MG63 (cell line): ENCODE data around the gene MRPL11. TPM values are rescaled to one million over a fixed set of nuclear protein-coding genes. Genes with fewer than 3 reads are reported as not detected.
"Not testable (repeated sequence)": the region's sequence is repeated elsewhere in the genome, so short reads cannot be mapped to it uniquely, and the experiment has no call there.

ENCODE experiments used
- DNase-seq: peaks from one replicate; pipeline ENCODE4 v3.0.0-alpha.2; 2020
- H3K27me3 ChIP-seq: fragments of 250-450 bp; sonication (Bioruptor Pico); 2 replicates; pipeline ENCODE4 v1.5.1; 2020; ENCODE audit warnings: mild to moderate bottlenecking, moderate library complexity
- H3K36me3 ChIP-seq: fragments of 250-450 bp; sonication (Bioruptor Pico); 2 replicates; pipeline ENCODE4 v1.5.1; 2020; ENCODE audit warnings: mild to moderate bottlenecking, moderate library complexity
- H3K4me3 ChIP-seq: fragments of 250-450 bp; sonication (Bioruptor Pico); 2 replicates; pipeline ENCODE4 v1.5.1; 2020; ENCODE audit warnings: mild to moderate bottlenecking, moderate library complexity
- H3K9me3 ChIP-seq: fragments of 250-450 bp; sonication (Bioruptor Pico); 2 replicates; pipeline ENCODE4 v1.5.1; 2020; ENCODE audit warnings: mild to moderate bottlenecking, moderate library complexity
- total RNA-seq: library from RNA; depleted of rRNA; stranded (reverse); fragments of >200 nt; shearing (Covaris generic); gene quantifications from 2 replicates; pipeline ENCODE4 v1.2.3, GENCODE V29; 2014; ENCODE audit warnings: low replicate concordance

The MRPL11 gene
- total RNA-seq, 1 experiment from 2014 or later, result 92.7 TPM

DNA sequence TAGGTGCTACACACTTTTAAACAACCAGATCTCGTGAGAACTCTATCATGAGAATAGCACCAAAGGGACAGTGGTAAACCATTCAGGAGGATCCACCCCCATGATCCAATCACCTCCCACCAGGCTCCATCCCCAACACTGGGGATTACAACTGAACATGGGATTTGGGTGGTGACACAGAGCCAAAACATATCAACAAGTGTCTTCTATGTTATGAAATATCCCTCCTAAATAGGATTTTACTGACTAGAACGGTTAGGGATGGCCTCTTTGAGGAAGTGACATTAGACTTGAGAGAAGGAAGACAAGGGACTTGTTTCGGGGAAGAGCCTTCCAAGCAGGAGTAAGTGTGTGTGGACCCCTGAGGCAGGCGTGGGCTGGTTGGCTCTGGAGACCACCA lies 11.9 kb upstream of the MRPL11 start:
- H3K27me3 ChIP-seq, result no peaks in the 10 kb centered on the region; the same call in 1 of the 2 replicates
- DNase-seq, result no peak

DNA sequence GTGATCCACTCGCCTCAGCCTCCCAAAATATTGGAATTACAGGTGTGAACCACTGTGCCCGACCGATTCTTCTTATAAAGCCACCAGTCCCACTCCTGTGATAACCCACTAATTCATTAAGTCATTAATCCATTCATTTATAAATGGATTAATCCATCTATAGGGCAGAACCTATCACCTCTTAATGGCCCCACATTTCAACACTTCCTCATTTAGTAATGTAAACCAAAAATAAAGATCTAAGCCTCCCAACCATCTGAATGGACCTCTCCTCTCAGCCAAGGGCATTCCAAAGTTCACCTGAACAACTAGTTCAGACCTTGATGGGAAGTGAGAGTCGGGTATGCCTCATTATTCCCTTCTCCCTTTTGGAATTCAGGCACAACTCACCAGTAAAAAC lies 9.9 kb upstream of the MRPL11 start:
- no peak overlapping the region for H3K4me3 ChIP-seq
- no peaks in the 10 kb centered on the region for H3K9me3 ChIP-seq
- no peak for DNase-seq
- no peaks in the 10 kb centered on the region for H3K27me3 ChIP-seq
- no peaks in the 10 kb centered on the region for H3K36me3 ChIP-seq

More for the DNA sequence above, 11.9 kb upstream of the MRPL11 start:
- Histone ChIP-seq H3K9me3 (no peaks in the 10 kb centered on the region), H3K4me3 (no peak overlapping the region), H3K36me3 (no peaks in the 10 kb centered on the region)

DNA sequence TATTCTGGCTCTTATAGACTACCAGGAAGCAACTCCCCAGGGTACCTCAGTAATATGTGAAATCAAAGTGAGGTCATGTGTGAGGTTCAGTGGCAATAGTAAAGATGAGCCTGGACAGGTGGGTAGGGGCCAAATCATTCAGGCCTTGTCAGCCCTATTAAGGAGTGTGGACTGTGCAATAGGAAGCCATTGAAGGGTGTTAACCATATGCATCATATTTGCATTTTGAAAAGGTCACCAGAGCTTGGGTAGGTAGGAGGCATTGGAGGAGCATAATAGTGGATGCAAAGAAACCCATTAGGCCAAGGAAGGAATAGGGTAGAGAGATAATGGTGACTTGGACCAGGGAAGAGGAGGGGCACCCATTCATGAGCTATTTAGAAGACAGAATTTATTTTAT lies 8.4 kb upstream of the MRPL11 start:
- no peak for DNase-seq
- no peaks in the 10 kb centered on the region for H3K9me3 ChIP-seq
- H3K27me3 ChIP-seq, result no peaks in the 10 kb centered on the region
- no peaks in the 10 kb centered on the region for H3K36me3 ChIP-seq
- no peak overlapping the region for H3K4me3 ChIP-seq

DNA sequence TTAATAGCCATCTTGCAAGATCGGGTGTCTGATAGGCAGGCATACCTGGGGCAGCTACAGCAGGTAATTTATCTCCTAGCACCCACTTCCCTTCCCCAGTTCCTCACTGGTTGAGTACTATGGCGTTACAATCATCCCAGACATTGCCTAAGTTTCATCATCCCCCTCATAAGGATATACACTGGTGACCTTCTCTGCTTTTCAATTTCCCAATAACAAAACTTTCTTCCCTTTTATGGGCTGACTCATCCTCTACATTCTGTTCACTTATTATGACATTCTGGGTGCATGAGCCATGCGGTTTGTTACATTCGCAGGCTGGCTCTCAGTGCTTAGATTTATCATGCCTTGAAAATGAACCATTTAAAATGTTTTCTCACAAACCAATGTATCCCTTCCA lies 5.0 kb upstream of the MRPL11 start:
- Histone ChIP-seq H3K36me3 (no peaks in the 10 kb centered on the region), H3K27me3 (no peaks in the 10 kb centered on the region), H3K9me3 (no peaks in the 10 kb centered on the region), H3K4me3 (no peak overlapping the region)
- DNase-seq, result peak; percentile 55

DNA sequence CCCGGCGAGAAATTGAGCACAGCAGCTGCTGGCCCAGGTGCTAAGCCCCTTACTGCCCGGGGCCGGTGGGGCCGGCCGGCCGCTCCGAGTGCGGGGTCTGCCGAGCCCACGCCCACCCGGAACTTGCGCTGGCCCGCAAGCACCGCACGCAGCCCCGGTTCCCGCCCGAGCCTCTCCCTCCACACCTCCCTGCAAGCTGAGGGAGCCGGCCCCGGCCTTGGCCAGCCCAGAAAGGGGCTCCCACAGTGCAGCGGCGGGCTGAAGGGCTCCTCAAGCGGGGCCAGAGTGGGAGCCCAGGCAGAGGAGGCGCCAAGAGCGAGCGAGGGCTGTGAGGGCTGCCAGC lies 2.3 kb upstream of the MRPL11 start:
- H3K9me3 ChIP-seq, H3K36me3 ChIP-seq, H3K4me3 ChIP-seq, DNase-seq, H3K27me3 ChIP-seq: not testable (repeated sequence)

DNA sequence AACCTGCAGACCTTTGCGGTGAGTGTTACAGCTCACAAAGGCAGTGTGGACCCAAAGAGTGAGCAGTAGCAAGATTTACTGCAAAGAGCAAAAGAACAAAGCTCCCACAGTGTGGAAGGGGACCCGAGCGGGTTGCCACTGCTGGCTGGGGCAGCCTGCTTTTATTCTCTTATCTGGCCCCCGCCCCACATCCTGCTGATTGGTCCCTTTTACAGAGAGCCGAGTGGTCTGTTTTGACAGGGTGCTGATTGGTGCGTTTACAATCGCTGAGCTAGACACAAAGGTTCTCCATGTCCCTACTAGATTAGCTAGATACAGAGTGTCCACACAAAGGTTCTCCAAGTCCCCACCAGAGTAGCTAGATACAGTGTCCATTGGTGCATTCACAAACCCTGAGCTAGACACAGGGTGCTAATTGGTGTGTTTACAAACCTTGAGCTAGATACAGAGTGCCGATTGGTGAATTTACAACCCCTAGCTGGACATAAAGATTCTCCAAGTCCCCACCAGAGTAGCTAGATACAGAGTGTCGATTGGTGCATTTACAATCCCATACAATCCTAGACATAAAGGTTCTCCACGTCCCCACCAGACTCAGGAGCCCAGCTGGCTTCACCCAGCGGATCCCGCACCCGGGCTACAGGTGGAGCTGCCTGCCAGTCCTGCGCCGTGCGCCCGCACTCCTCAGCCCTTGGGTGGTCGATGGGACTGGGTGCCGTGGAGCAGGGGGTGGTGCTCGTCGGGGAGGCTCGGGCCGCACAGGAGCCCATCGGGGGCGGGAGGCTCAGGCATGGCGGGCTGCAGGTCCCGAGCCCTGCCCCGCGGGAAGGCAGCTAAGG lies 1.7 kb upstream of the MRPL11 start:
- H3K4me3 ChIP-seq, H3K9me3 ChIP-seq, H3K36me3 ChIP-seq, DNase-seq, H3K27me3 ChIP-seq: not testable (repeated sequence)

DNA sequence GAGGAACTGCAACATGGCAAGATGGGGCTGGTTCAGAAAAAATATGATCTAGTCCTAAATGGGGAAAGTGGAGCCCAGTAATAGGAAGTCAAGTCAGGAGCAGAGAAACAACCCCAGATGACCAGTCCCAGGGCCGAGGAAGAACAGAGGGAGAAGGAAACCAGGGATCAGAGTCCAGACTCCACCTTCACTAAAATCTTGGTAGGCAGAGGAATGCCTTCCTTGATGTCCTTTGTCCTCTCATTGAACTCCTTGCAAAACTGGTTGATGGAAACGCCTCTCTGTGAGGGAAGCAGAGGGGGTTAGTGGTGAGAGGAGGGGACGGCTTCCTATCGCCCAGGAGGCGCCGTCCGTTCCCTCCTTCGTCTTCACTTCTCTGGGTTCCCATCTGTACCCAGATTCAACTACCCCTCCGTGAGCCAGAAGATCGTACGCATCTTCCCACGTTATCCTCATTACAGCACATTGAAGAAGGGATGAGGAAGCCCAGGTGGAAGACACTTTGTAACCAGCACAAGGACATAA lies 607 bp downstream of the MRPL11 start:
- Histone ChIP-seq H3K27me3 (no peaks in the 10 kb centered on the region), H3K9me3 (no peaks in the 10 kb centered on the region), H3K36me3 (peaks cover 8% of the 10 kb centered on the region), H3K4me3 (peak overlapping the region; percentile 81)
- no peak for DNase-seq

DNA sequence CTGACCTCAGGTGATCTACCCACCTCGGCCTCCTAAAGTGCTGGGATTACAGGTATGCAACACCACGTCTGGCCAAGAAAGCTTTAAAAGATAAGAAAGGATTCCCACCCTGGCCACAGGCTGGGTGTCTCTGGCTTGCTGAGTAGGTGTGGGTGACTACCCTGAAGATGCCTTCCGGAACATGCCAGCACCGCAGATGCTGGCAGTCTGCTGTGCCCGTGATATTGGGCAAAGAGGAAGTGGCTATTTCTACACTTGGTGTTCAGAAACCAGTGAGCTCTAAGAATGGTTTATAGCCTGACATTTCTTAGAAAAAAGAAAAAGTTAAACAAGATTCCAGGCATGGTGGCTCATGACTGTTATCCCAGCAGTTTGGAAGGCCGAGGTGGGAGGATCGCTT lies 6.1 kb downstream of the MRPL11 start:
- H3K36me3 ChIP-seq, result peaks cover 8% of the 10 kb centered on the region
- H3K27me3 ChIP-seq, result no peaks in the 10 kb centered on the region
- H3K9me3 ChIP-seq, result no peaks in the 10 kb centered on the region
- H3K4me3 ChIP-seq, result no peak overlapping the region
- no peak for DNase-seq

DNA sequence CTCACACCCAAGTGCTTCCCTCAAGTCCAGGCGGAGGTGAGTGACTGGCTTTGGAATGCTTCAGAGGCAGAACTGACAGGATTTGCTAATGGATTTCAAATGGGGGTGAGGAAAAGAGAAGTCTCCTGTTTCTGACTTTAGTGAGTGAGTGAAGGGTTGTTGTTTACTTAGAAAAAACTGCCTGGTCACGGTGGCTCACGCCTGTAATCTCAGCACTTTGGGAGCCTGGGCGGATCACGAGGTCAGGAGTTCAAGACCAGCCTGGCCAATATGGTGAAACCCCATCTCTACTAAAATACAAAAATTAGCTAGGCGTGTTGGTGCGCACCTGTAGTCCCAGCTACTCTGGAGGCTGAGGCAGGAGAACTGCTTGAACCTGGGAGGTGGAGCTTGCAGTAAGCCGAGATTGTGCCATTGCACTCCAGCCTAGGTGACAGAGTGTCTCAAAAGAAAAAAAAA lies 6.7 kb downstream of the MRPL11 start:
- H3K9me3 ChIP-seq, H3K36me3 ChIP-seq, DNase-seq, H3K4me3 ChIP-seq, H3K27me3 ChIP-seq: not testable (repeated sequence)

DNA sequence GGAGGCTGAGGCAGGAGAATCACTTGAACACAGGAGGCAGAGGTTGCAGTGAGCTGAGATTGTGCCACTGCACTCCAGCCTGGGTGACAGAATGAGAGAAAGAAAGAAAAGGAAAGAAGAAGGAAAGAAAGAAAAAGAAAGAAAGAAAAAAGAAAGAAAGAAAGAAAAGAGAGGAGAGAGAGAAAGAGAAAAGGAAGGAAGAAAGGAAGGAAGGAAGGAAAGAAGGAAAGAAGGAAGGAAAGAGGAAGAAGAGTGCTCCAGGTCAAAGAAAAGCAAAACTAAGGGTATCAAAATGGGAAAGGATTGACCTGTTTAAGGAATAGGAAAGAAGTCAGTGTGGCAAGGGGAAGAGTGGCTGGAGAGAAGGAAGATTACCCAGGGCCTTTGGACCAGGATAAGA lies 7.4 kb downstream of the MRPL11 start:
- H3K9me3 ChIP-seq, H3K36me3 ChIP-seq, H3K27me3 ChIP-seq, DNase-seq, H3K4me3 ChIP-seq: not testable (repeated sequence)

DNA sequence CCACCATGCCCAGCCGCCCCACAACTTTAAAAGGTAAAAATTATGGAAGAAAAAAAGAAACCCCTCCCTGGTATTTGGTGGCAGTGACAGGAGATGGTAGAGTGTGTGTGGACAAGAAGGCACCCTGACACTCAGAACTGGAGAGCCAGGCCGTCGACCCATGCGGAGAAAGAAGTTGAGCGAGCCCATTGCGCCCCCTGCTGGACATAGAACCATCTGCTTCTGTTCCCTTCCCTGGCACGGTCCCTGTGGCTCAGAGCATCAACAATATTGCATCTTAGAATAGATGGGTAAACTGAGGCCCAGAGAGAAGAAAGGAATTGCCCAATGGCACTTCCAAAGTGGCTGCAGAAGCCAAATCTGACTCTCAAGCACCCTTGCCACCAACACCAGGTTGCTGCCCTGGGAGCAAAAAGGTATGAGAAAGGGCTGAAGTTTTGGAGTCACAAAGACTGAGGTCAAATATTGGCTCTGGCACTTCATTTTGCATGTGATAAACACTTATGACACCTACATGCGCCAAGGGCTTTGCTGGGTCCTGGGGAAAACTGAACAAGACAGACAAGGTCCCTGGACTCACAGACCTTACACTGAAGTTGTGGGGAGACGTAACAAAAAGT lies 8.6 kb downstream of the MRPL11 start:
- H3K27me3 ChIP-seq, result no peaks in the 10 kb centered on the region
- no peak overlapping the region for H3K4me3 ChIP-seq
- DNase-seq, result peak; percentile 47
- no peaks in the 10 kb centered on the region for H3K9me3 ChIP-seq
- H3K36me3 ChIP-seq, result no peaks in the 10 kb centered on the region; the same call in 1 of the 2 replicates

DNA sequence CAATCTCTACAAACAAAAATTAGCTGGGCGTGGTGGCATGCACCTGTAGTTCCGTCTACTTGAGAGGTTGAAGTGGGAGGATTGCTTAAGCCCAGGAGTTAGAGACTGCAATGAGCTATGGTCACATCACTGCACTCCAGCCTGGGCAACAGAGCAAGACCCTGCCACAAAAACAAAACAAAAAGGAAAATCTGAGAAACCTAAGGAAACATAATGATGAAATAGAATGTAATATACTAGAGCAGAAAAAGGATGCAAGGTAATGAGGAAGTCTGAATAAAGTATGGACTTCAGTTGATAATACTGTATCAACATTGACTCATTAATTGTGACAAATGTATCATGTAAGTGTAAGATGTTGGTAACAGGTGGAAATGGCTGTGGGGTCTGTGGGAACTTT lies 9.7 kb downstream of the MRPL11 start:
- no peak for DNase-seq
- Histone ChIP-seq H3K4me3 (no peak overlapping the region), H3K27me3 (no peaks in the 10 kb centered on the region), H3K36me3 (no peaks in the 10 kb centered on the region; the same call in 1 of the 2 replicates), H3K9me3 (no peaks in the 10 kb centered on the region)

DNA sequence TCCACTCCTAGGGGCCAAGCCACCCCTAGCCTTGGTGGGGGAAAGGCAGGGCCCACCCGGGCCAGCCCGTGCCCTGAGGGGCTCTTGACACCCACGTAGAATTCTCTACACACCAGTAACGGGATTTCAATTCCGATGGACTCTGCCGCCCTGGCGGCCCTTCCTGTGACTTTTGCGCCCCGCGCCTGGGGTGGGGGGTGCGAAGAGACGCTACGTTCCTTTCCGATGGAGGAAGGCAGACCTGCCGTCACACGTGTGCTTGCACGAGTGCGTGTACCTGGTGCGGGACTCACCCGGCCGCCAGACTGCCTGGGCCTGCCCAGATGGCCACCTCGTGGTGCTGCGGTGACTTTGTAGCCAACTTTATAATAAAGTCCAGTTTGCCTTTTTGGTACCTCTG lies 12.3 kb downstream of the MRPL11 start:
- Histone ChIP-seq H3K9me3 (peaks cover 4% of the 10 kb centered on the region), H3K36me3 (no peaks in the 10 kb centered on the region; the same call in 1 of the 2 replicates), H3K27me3 (no peaks in the 10 kb centered on the region)

DNA sequence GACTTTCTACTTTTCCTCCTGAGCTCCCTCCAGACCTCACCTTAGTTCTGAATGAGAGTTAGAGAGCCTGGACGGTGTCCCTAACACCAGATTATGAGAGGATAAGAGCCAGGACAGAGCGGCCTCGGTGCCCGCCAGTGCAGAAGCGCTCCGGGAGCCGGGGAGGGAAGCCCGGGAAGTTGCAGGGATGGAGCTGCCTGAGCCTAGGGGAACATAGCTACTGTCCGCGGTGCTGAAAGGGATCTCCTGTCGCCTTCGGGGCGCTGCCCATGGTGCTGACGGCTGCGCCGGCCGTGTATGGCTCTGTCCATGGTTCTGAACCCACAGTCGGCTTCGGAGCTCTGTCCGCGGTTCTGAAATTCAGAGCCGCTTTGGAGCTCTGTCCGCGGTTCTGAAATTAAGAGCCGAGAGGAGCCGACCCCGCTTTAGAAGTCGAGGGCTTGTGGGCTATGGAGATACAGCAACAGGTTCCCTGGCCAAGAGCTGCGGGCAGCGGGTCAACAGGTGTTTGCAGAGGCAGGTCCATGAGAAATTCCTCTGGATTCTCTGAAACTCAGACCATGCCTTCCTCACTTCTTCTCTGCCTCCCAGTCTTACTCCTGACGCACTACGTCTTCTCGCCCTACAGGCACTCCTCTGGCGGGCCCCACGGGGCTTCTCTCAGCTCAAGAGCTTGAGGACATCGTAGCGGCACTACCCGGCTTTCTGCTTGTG lies 17.0 kb downstream of the MRPL11 start:
- H3K4me3 ChIP-seq, result no peak overlapping the region
- H3K27me3 ChIP-seq, result peaks cover 9% of the 10 kb centered on the region
- peak; percentile 73 for DNase-seq
- peaks cover 4% of the 10 kb centered on the region for H3K9me3 ChIP-seq
- no peaks in the 10 kb centered on the region for H3K36me3 ChIP-seq

More for the DNA sequence above, 12.3 kb downstream of the MRPL11 start:
- no peak for DNase-seq
- no peak overlapping the region for H3K4me3 ChIP-seq

DNA sequence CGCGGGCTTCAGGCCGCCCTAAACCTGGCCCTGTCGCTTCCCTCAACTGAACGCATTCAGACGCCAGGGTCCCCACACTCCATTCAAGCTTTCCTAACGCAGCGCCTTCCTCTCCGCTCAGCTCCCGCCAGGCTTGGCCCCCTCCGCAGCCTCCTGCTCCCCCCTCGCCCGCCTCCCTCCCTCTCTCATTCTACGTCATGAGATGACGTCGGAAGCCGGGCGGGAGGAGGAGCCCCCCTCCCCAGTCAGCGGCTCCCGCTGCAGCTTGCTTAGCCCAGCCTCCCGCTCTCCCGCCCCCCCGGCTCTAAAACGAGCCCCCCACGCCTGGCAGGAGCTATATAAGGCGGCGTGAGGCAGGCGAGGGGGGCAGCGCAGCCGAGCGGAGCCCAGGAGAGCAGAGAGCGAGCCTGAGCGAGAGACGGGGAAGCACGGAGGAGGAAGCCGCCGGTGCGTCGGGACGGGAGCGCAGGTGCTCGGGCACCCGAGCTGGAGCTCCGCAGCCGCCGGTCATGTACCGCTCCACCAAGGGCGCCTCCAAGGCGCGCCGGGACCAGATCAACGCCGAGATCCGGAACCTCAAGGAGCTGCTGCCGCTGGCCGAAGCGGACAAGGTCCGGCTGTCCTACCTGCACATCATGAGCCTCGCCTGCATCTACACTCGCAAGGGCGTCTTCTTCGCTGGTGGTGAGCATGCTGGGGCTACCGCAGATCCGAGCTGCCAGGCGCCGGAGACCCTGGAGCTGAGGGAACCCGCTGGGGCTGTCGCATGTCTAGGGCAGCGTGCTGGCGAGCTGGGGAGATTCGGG lies 17.8 kb downstream of the MRPL11 start, which contains the start of gene NPAS4:
NPAS4 (plus strand) TSS at position 365 of the 806 bp plus-strand sequence; CDS start at position 510, 145 bp downstream.
- H3K4me3 ChIP-seq, result no peak within 1 kb of the TSS
- peaks cover 4% of the 10 kb centered on the region for H3K9me3 ChIP-seq
- no peaks in the 10 kb centered on the region for H3K36me3 ChIP-seq
- H3K27me3 ChIP-seq, result peaks cover 12% of the 10 kb centered on the region
- no peak for DNase-seq

DNA sequence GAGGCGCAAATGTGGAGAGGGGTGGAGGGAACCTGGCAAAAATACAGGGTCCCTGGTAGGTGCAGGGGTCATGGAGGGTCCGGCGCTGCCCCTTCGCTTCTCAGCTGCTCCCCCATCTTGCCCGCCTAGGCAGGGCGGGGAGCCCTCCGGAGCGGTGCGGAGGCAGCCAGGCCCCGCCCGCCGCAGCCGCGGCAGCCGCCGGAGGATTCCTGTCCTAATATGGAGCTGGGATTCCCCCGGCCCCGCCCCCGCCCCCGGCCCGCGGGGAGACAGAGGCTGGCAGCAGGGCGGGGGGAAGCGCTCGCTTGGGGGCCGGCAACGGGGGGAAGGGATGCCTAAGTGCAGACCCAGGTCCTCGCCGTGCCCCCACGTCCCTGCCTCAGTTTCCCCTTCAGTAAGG lies 18.8 kb downstream of the MRPL11 start:
- Histone ChIP-seq H3K27me3 (peaks cover 14% of the 10 kb centered on the region), H3K36me3 (no peaks in the 10 kb centered on the region), H3K9me3 (peaks cover 4% of the 10 kb centered on the region), H3K4me3 (no peak overlapping the region)
- no peak for DNase-seq
